Dermis microvascular lymphatic vessel endothelial cell (primary cell): ENCODE measurements around the gene DEGS2. TPM values are rescaled to one million over a fixed set of nuclear protein-coding genes. Genes with fewer than 3 reads are reported as not detected.
"Not testable (repeated sequence)": the region's sequence is repeated elsewhere in the genome, so short reads cannot be mapped to it uniquely, and the experiment has no call there.

ENCODE experiments used
- DNase-seq, 2 donors: peaks; one replicate each; pipeline versions ENCODE4 v3.0.0 to v3.0.0-alpha.2; 2010; ENCODE audit warnings: low read depth in 2 of 2
- total RNA-seq: library from RNA; depleted of rRNA; stranded (reverse); fragments of >200 nt; gene quantifications from 2 replicates; pipeline ENCODE4 v1.2.1, GENCODE V29; 2014

Gene DEGS2
- total RNA-seq = 0.13 and 0.26 TPM in 2 replicates

GRCh38 chr14:100159094-100159864 is at the start of gene DEGS2:
TSS of gene DEGS2 (minus strand) at chr14:100159645. CDS start at chr14:100159587, 58 bp downstream.
- DNase-seq = no peak

- not testable (repeated sequence) for DNase-seq
These were observed 48.7 kb upstream of the DEGS2 start for GRCh38 chr14:100208136-100208535.

DNA sequence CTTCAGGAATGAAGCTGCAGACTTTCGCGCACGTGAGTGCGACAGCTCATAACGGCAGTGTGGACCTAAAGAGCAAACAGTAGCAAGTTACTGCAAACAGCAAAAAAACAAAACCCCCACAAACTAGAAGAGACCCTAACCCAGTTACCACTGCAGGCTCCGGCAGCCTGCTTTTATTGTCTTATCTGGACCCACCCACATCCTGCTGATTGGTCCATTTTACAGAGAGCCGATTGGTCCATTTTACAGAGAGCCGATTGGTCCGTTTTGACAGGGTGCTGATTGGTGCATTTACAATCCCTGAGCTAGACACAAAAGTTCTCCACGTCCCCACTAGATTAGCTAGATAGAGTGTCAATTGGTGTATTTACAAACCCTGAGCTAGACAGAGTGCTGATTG is 48.1 kb upstream of the DEGS2 start:
- not testable (repeated sequence) for DNase-seq

DNA sequence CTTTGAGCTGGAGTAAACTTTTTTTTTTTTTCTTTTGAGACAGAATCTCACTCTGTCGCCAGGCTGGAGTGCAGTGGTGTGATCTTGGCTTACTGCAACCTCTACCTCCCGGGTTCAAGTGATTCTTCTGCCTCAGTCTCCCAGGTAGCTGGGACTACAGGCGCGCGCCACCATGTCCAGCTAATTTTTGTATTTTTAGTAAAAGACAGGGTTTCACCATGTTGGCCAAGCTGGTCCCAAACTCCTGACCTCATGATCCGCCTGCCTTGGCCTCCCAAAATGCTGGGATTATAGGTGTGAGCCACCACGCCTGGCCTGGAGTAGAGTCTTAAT is 45.4 kb upstream of the DEGS2 start:
- DNase-seq = not testable (repeated sequence)

GRCh38 chr14:100203962-100204834 is 44.8 kb upstream of the DEGS2 start:
- no peak for DNase-seq

DNA sequence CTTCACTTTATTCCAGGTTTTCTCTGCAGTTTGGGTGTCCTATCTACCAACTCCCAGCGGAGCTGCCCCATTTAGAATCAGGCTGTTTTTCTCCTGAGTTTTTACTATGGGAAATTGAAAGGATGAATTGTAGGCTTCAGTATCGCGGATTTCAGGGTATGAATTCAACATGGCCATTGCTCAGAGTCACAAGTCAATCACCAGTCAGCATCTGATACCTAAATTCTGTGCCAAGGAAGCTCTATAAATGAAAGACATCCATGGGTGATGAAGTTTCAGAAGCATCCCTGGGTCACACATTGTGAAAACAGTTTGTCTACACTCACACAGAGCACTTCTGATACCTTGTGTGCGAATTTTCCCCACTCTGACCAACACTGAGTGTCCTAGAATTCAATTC is 43.7 kb upstream of the DEGS2 start:
- no peak for DNase-seq

- DNase-seq = no peak
These were observed 43.3 kb upstream of the DEGS2 start for GRCh38 chr14:100202712-100203111.

GRCh38 chr14:100201701-100202100 is 42.3 kb upstream of the DEGS2 start:
- DNase-seq = no peak

DNA sequence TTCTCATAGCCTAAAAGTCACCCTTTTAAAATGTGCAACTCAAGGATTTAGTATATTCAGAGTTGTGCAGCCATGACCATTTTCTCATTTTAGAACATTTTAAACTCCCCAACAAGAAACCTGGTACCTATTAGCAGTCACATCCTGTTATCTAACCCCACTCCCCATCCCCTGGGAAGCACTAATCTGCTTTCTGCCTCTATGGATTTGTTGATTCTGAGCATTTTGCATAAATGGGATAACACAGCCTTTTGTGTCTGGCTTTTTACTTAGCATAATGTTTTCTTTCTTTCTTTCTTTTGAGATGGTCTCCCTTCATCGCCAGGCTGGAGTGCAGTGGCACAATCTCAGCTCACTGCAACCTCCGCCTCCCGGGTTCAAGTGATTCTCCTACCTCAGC is 40.9 kb upstream of the DEGS2 start:
- DNase-seq = no peak

- DNase-seq = no peak
These were observed 39.9 kb upstream of the DEGS2 start for GRCh38 chr14:100199240-100199860.

- DNase-seq = no peak
These were observed 34.2 kb upstream of the DEGS2 start for GRCh38 chr14:100193417-100194357.

DNA sequence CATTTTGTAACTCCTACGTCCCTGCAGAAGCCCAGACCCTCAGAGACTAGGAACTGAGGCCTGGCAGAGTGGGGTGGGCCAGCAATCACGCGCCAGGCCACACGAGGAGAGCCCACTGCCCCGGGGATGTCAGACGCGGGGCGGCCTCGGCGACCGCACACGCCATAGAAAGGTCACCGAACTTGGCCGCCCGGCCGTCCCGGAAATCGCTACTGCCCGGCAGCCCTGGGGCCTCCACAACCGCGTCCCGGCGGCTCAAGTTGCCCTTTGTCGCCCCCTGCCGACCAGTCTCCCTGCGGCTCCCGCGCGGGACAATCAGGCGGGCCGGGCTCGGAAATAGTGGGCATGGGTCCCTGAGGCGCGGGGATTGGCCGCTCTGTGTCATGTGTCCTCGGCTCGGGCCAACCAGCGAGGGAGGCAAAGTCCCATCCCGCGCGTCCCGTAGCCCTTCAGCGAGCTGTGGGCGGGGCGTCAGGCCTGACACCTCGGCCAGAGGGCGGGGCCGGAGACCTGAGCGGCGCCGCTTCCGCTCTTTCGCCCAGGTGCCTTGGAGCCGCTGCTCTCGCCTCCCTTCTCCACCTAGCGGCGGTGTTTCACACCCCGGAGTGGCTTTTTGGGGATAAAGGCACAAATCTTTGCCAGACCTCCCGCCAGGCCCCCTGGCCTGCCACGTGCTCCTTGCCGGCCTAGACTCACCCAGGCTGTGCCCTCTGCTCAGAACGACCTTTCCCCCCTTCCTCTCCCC is 33.4 kb upstream of the DEGS2 start:
- peak; percentile 92 to 96 for DNase-seq

- no peak for DNase-seq
These were observed 32.8 kb upstream of the DEGS2 start for GRCh38 chr14:100192250-100192671.

GRCh38 chr14:100191584-100192249 is 32.3 kb upstream of the DEGS2 start:
- DNase-seq = no peak

GRCh38 chr14:100190126-100190525 is 30.7 kb upstream of the DEGS2 start:
- DNase-seq = no peak

GRCh38 chr14:100188392-100189030 is 29.1 kb upstream of the DEGS2 start:
- DNase-seq = no peak

DNA sequence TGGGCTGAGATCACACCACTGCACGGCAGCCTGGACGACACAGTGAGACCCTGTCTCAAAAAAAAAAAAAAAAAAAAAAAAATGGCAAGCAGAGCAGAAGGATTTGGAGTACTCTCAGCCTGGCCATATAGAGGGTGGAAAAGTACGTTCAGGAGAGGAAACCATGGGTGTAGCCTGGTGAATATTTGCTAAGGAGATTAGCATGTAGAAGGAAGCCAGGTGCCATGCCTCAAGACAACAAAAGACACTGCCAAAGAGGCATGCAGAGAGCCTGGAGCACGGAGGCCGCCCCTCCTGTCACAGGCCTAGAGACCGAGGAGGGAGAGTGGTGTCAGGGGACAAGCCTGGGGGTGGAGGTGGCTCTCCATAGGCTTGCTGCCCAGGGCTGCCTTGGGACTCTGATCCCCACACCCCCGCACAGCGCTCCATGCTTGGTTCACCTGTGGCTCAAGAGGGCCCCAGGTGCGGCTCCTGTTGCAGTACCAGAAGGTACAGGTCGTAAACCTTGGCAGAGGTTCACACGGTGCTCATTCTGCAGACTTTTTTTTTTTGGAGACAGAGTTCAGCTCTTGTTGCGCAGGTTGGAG is 27.9 kb upstream of the DEGS2 start:
- no peak for DNase-seq

- DNase-seq = not testable (repeated sequence)
These were observed 22.6 kb upstream of the DEGS2 start for GRCh38 chr14:100181876-100182551.
